Measurements from ENCODE around the gene ALB.
"Not testable (repeated sequence)": the region's sequence is repeated elsewhere in the genome, so short reads cannot be mapped to it uniquely, and the experiment has no call there.

DNA sequence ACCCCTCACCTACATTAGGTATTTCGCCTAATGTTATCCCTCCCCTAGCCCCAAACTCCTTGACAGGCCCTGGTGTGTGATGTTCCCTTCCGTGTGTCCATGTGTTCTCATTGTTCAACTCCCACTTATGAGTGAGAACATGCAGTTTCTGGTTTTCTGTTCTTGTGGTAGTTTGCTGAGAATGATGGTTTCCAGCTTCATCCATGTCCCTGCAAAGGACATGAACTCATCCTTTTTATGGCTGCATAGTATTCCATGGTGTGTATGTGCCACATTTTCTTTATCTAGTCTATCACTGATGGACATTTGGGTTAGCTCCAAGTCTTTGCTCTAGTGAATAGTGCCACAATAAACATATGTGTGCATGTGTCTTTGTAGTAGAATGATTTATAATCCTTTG, 14.4 kb upstream of the ALB start:
- TF ChIP-seq, protein P1, sequence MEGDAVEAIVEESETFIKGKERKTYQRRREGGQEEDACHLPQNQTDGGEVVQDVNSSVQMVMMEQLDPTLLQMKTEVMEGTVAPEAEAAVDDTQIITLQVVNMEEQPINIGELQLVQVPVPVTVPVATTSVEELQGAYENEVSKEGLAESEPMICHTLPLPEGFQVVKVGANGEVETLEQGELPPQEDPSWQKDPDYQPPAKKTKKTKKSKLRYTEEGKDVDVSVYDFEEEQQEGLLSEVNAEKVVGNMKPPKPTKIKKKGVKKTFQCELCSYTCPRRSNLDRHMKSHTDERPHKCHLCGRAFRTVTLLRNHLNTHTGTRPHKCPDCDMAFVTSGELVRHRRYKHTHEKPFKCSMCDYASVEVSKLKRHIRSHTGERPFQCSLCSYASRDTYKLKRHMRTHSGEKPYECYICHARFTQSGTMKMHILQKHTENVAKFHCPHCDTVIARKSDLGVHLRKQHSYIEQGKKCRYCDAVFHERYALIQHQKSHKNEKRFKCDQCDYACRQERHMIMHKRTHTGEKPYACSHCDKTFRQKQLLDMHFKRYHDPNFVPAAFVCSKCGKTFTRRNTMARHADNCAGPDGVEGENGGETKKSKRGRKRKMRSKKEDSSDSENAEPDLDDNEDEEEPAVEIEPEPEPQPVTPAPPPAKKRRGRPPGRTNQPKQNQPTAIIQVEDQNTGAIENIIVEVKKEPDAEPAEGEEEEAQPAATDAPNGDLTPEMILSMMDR (IDR thresholded peaks at IDR 0.05) = not testable (repeated sequence)
- not testable (repeated sequence) for TF ChIP-seq EZH2 (IDR thresholded peaks at IDR 0.05; ENCODE audit: borderline replicate concordance, insufficient read depth, low read depth, low read length, poor library complexity, severe bottlenecking)
